BJ (cell line): ENCODE measurements around the gene BCAT1. TPM values are rescaled to one million over a fixed set of nuclear protein-coding genes. Genes with fewer than 3 reads are reported as not detected.

Experiments
- CTCF ChIA-PET: fragments of 350-600 bp; formaldehyde crosslinking; extraction: SDS; loops from one replicate; lab custom pipeline; 2021; ENCODE audit warnings: antibody characterized with exemption, inconsistent platforms; lab: Yijun Ruan, JAX
- POLR2A ChIA-PET: fragments of 300-600 bp; sonication (Branson Sonifier 250); formaldehyde crosslinking; extraction: SDS; loops from one replicate; lab custom pipeline; 2021; ENCODE audit warnings: antibody characterized with exemption; lab: Charles Lee
- DNase-seq: peaks from one replicate; pipeline ENCODE4 v3.0.0-alpha.2; 2011; ENCODE audit warnings: low read depth
- H3K27me3 ChIP-seq: 2 replicates; pipeline ENCODE4 v1.6.0; 2011; ENCODE audit warnings: low read length; ENCODE audit not compliant: control insufficient read depth, insufficient read depth
- H3K36me3 ChIP-seq: 2 replicates; pipeline ENCODE4 v1.5.1; 2011; ENCODE audit warnings: low read length; ENCODE audit not compliant: control insufficient read depth, insufficient read depth
- H3K4me3 ChIP-seq: 2 replicates; pipeline ENCODE4 v1.5.1; 2011; ENCODE audit warnings: low read depth, mild to moderate bottlenecking, control low read depth, low read length
- CTCF ChIP-seq: IDR thresholded peaks from 2 replicates; pipeline ENCODE4 v1.5.1; 2011; ENCODE audit warnings: low read depth, mild to moderate bottlenecking, control low read depth, inconsistent platforms, low read length, moderate library complexity; ENCODE audit not compliant: insufficient read depth
- polyA plus RNA-seq: library from polyadenylated mRNA; depleted of rRNA; stranded (reverse); fragments of >200 nt; gene quantifications from 2 replicates; pipeline ENCODE4 v1.2.3, GENCODE V29; 2011

The BCAT1 gene
- polyA plus RNA-seq, 1 experiment = 13.2 TPM

GRCh38 chr12:24778486-24779304, 170.2 kb downstream of the BCAT1 start:
- Histone ChIP-seq H3K36me3 (no peaks in the 10 kb centered on the region), H3K4me3 (no peak overlapping the region), H3K27me3 (no peaks in the 10 kb centered on the region)
- DNase-seq = no peak
- POLR2A ChIA-PET = no interaction called here
- CTCF ChIA-PET = interaction anchor here (1.4 to 2.2 kb wide), 3 partner anchors 12 to 1574 kb away, joined by 4 to 7 read pairs (median 5); no protein-coding TSS in a partner anchor
- TF ChIP-seq CTCF = peak; percentile 44

GRCh38 chr12:24777359-24777758, 171.5 kb downstream of the BCAT1 start:
- Histone ChIP-seq H3K36me3 (no peaks in the 10 kb centered on the region), H3K4me3 (no peak overlapping the region), H3K27me3 (no peaks in the 10 kb centered on the region)
- ChIA-PET POLR2A (no interaction called here), CTCF (interaction anchor here (0.7 to 0.9 kb wide), 2 partner anchors 1219 to 1935 kb away, joined by 3 read pairs; no protein-coding TSS in a partner anchor)
- no peak for DNase-seq
- TF ChIP-seq CTCF = no peak

- no peak for DNase-seq
- no peak for TF ChIP-seq CTCF
- H3K27me3 ChIP-seq = no peaks in the 10 kb centered on the region
- no peaks in the 10 kb centered on the region for H3K36me3 ChIP-seq
- POLR2A ChIA-PET = no interaction called here
- H3K4me3 ChIP-seq = no peak overlapping the region
- CTCF ChIA-PET = interaction anchor here (0.7 to 0.9 kb wide), 3 partner anchors 23 to 1934 kb away, joined by 3 read pairs; no protein-coding TSS in a partner anchor
Measured at GRCh38 chr12:24776861-24777260, 172.0 kb downstream of the BCAT1 start.

GRCh38 chr12:24775073-24775472, 173.8 kb downstream of the BCAT1 start:
- no peaks in the 10 kb centered on the region for H3K27me3 ChIP-seq
- ChIA-PET POLR2A (no interaction called here), CTCF (no interaction called here)
- no peak for TF ChIP-seq CTCF
- H3K4me3 ChIP-seq = no peak overlapping the region
- no peaks in the 10 kb centered on the region for H3K36me3 ChIP-seq
- DNase-seq = no peak

- Histone ChIP-seq H3K27me3 (no peaks in the 10 kb centered on the region), H3K4me3 (no peak overlapping the region), H3K36me3 (no peaks in the 10 kb centered on the region)
- DNase-seq = no peak
- CTCF ChIA-PET = no interaction called here
- POLR2A ChIA-PET = no interaction called here
- TF ChIP-seq CTCF = no peak
Measured at GRCh38 chr12:24773996-24774395, 174.9 kb downstream of the BCAT1 start.
